SK-N-SH (cell line): ENCODE data around the gene LOXHD1. TPM values are rescaled to one million over a fixed set of nuclear protein-coding genes. Genes with fewer than 3 reads are reported as not detected.

ENCODE experiments used
- CTCF ChIA-PET: fragments of 300-600, 350-600 bp; formaldehyde crosslinking; extraction: SDS; loops from one replicate; lab custom pipeline; 2021; lab: Yijun Ruan, JAX
- POLR2A ChIA-PET: fragments of 350-600 bp; sonication (Branson Sonifier 250); formaldehyde crosslinking; extraction: SDS; loops from one replicate; lab custom pipeline; 2020; ENCODE audit warnings: antibody characterized with exemption, inconsistent platforms; lab: Yijun Ruan, JAX
- DNase-seq: peaks from one replicate; pipeline ENCODE4 v3.0.0; 2012
- H2AFZ ChIP-seq: fragments of 200-600 bp; sonication (generic); 2 replicates; pipeline ENCODE4 v1.8.1; 2016; ENCODE audit warnings: antibody characterized with exemption, mild to moderate bottlenecking, low read depth
- H3F3A ChIP-seq: fragments of 200-600 bp; sonication (generic); replicated peaks from 2 replicates; pipeline ENCODE3; 2016; ENCODE audit warnings: antibody characterized with exemption, mild to moderate bottlenecking; ENCODE audit not compliant: insufficient read depth
- H3K27ac ChIP-seq, 2 experiments: fragments of 200-500 bp in 1 of 2; fragments of 200-600 bp in 1 of 2; sonication (Bioruptor generic) in 1 of 2; sonication (generic), shearing (Covaris generic) in 1 of 2; 2 replicates each; pipeline versions ENCODE4 v1.5.1 to v1.6.1; 2014 to 2016; ENCODE audit warnings: low read depth in 2 of 2, inconsistent platforms in 1 of 2, low read length in 1 of 2, mild to moderate bottlenecking in 1 of 2, mixed read lengths in 1 of 2
- H3K27me3 ChIP-seq: fragments of 200-600 bp; sonication (generic), shearing (Covaris generic); 2 replicates; pipeline ENCODE4 v1.6.1; 2016; ENCODE audit warnings: mixed run types; ENCODE audit not compliant: insufficient read depth
- H3K36me3 ChIP-seq, 2 experiments: fragments of 200-500 bp in 1 of 2; fragments of 200-600 bp in 1 of 2; sonication (Bioruptor generic) in 1 of 2; sonication (generic) in 1 of 2; replicated peaks in 1 of 2; 2 replicates each; pipeline versions ENCODE3 to v1.5.1; 2014 to 2016; ENCODE audit warnings: low read length in 1 of 2, mild to moderate bottlenecking in 1 of 2; ENCODE audit not compliant: insufficient read depth in 2 of 2, control insufficient read depth in 1 of 2
- H3K4me1 ChIP-seq, 2 experiments: fragments of 200-500 bp in 1 of 2; fragments of 200-600 bp in 1 of 2; sonication (Bioruptor generic) in 1 of 2; sonication (generic), shearing (Covaris generic) in 1 of 2; 2 replicates each; pipeline versions ENCODE4 v1.5.1 to v1.6.1; 2014 to 2016; ENCODE audit warnings: low read depth in 1 of 2, low read length in 1 of 2, mixed run types in 1 of 2; ENCODE audit not compliant: insufficient read depth in 2 of 2, control insufficient read depth in 1 of 2
- H3K4me2 ChIP-seq: fragments of 200-600 bp; sonication (generic), shearing (Covaris generic); 2 replicates; pipeline ENCODE4 v1.6.1; 2017; ENCODE audit warnings: mixed run types
- H3K4me3 ChIP-seq, 2 experiments: fragments of 200-500 bp in 1 of 2; fragments of 200-600 bp in 1 of 2; sonication (Bioruptor generic) in 1 of 2; sonication (generic), shearing (Covaris generic) in 1 of 2; 2 replicates each; pipeline versions ENCODE4 v1.5.1 to v1.8.1; 2014 to 2016; ENCODE audit warnings: low read depth in 2 of 2, inconsistent platforms in 1 of 2, low read length in 1 of 2, mild to moderate bottlenecking in 1 of 2, mixed read lengths in 1 of 2, moderate library complexity in 1 of 2
- H3K79me2 ChIP-seq: fragments of 200-600 bp; sonication (generic); 2 replicates; pipeline ENCODE4 v1.8.1; 2017; ENCODE audit warnings: mild to moderate bottlenecking; ENCODE audit not compliant: insufficient read depth
- H3K9ac ChIP-seq: fragments of 200-600 bp; sonication (generic); 2 replicates; pipeline ENCODE4 v1.6.1; 2017; ENCODE audit warnings: mixed run types
- H3K9me2 ChIP-seq: fragments of 200-600 bp; sonication (generic); 2 replicates; pipeline ENCODE4 v1.6.1; 2017; ENCODE audit warnings: mixed run types
- H3K9me3 ChIP-seq: fragments of 200-600 bp; sonication (generic); 2 replicates; pipeline ENCODE4 v1.6.1; 2017; ENCODE audit warnings: mixed run types, mild to moderate bottlenecking, moderate library complexity
- H4K20me1 ChIP-seq: fragments of 200-600 bp; sonication (generic); 2 replicates; pipeline ENCODE4 v1.6.1; 2017; ENCODE audit warnings: mild to moderate bottlenecking, mixed run types; ENCODE audit not compliant: insufficient read depth
- CHD2 ChIP-seq: fragments of 150-350 bp; IDR thresholded peaks from 2 replicates; pipeline ENCODE4 v1.6.1; 2018; ENCODE audit warnings: low read length; ENCODE audit not compliant: partially characterized antibody
- EP300 ChIP-seq, 2 experiments: IDR thresholded peaks; 2 replicates each; pipeline versions ENCODE4 v1.4.0 to v1.6.1; 2012; ENCODE audit warnings: borderline replicate concordance in 1 of 2, low read depth in 1 of 2, low read length in 1 of 2
- EZH2phosphoT487 ChIP-seq: fragments of 200-600 bp; sonication (generic); IDR thresholded peaks from 2 replicates; pipeline ENCODE4 v1.6.1; 2017; ENCODE audit warnings: low read depth, mixed run types, mild to moderate bottlenecking, antibody characterized with exemption, moderate library complexity, borderline replicate concordance
- GABPA ChIP-seq: IDR thresholded peaks from 2 replicates; pipeline ENCODE4 v1.4.0; 2012; ENCODE audit warnings: low read depth, mild to moderate bottlenecking
- GATA2 ChIP-seq: sonication (generic); formaldehyde crosslinking; IDR thresholded peaks from 2 replicates; pipeline ENCODE4 v1.5.0; 2020; ENCODE audit warnings: mild to moderate bottlenecking, missing genetic modification reagents
- MEF2A ChIP-seq: IDR thresholded peaks from 2 replicates; pipeline ENCODE4 v1.4.0; 2012; ENCODE audit warnings: low read depth, borderline replicate concordance
- MXI1 ChIP-seq: IDR thresholded peaks from 2 replicates; pipeline ENCODE4 v1.6.1; 2012; ENCODE audit warnings: mild to moderate bottlenecking, low read depth, low read length, improper control_type of control experiment
- NFIC ChIP-seq: IDR thresholded peaks from 2 replicates; pipeline ENCODE4 v1.4.0; 2012; ENCODE audit warnings: borderline replicate concordance
- RCOR1 ChIP-seq: fragments of 150-350 bp; IDR thresholded peaks from 2 replicates; pipeline ENCODE4 v1.6.1; 2017; ENCODE audit warnings: antibody characterized with exemption, low read length
- SIN3A ChIP-seq: IDR thresholded peaks from 2 replicates; pipeline ENCODE4 v1.6.1; 2012; ENCODE audit warnings: low read depth, mild to moderate bottlenecking, low read length, moderate library complexity, borderline replicate concordance
- SMC3 ChIP-seq: IDR thresholded peaks from 2 replicates; pipeline ENCODE4 v1.6.1; 2012; ENCODE audit warnings: low read depth, low read length, improper control_type of control experiment
- TAF1 ChIP-seq: IDR thresholded peaks from 2 replicates; pipeline ENCODE4 v1.6.1; 2012; ENCODE audit warnings: low read depth, mild to moderate bottlenecking, low read length, moderate library complexity, borderline replicate concordance
- TCF12 ChIP-seq: IDR thresholded peaks from 2 replicates; pipeline ENCODE4 v1.4.0; 2012
- WGBS: methylation state at CpG from one replicate; pipeline ENCODE4 v1.1.6; 2017; ENCODE audit warnings: low lambda C conversion rate; 5-methylcytosine and 5-hydroxymethylcytosine counted together
- polyA plus RNA-seq, 3 experiments: library from polyadenylated mRNA; depleted of rRNA; stranded (reverse); fragments of >200 nt; gene quantifications; 2 replicates each; pipeline ENCODE4 v1.2.3, GENCODE V29; 2012
- TF ChIP-seq, protein P1 (sequence below): fragments of 150-350 bp; IDR thresholded peaks from 2 replicates; pipeline ENCODE4 v1.6.1; 2016; ENCODE audit warnings: mild to moderate bottlenecking, low read depth, low read length
- TF ChIP-seq, protein P2 (sequence below): IDR thresholded peaks from 2 replicates; pipeline ENCODE4 v1.4.0; 2012; ENCODE audit warnings: low read depth
- TF ChIP-seq, protein P3 (sequence below): IDR thresholded peaks from 2 replicates; pipeline ENCODE4 v1.4.0; 2012; ENCODE audit warnings: low read depth, borderline replicate concordance

Gene LOXHD1
- polyA plus RNA-seq, 1 of the 3 experiments (the other 2 are of a cell fraction), result not detected

GRCh38 chr18:46693996-46694395, 37.0 kb upstream of the LOXHD1 start:
- Histone ChIP-seq H3K9me2 (no peaks in the 10 kb centered on the region), H2AFZ (no peak overlapping the region), H3K27me3 (no peaks in the 10 kb centered on the region), H3K79me2 (no peaks in the 10 kb centered on the region), H3K9me3 (no peaks in the 10 kb centered on the region), H4K20me1 (no peaks in the 10 kb centered on the region), H3K4me1 (no peaks in the 10 kb centered on the region), H3F3A (no peaks in the 10 kb centered on the region), H3K9ac (no peak overlapping the region), H3K27ac (no peak overlapping the region), H3K36me3 (no peaks in the 10 kb centered on the region), H3K4me2 (no peak overlapping the region), H3K4me3 (no peak overlapping the region)
- 76% methylated on average over 2 of the region's 2 CpGs for WGBS
- POLR2A ChIA-PET, result no interaction called here
- no peak for DNase-seq
- TF ChIP-seq MXI1 (no peak), GATA2 (no peak), TAF1 (no peak), CHD2 (no peak), MEF2A (no peak)
- CTCF ChIA-PET, result interaction anchor here (1.1 kb wide), 1 partner anchor 16 kb away, joined by 3 read pairs; no protein-coding TSS in a partner anchor

- no peaks in the 10 kb centered on the region for H3K9me2 ChIP-seq
- no peak overlapping the region for H3K9ac ChIP-seq
- H2AFZ ChIP-seq, result no peak overlapping the region
- no peaks in the 10 kb centered on the region for H3K27me3 ChIP-seq
- no peak overlapping the region for H3K4me2 ChIP-seq
- CTCF ChIA-PET, result interaction anchor here (1.2 to 1.6 kb wide), 2 partner anchors 31 to 407 kb away, joined by 4 to 8 read pairs; no protein-coding TSS in a partner anchor
- no peak for DNase-seq
- H3K9me3 ChIP-seq, result no peaks in the 10 kb centered on the region
- no peak for TF ChIP-seq TCF12
- no peak for TF ChIP-seq RCOR1
- TF ChIP-seq MXI1, result no peak
- TF ChIP-seq, protein P1, sequence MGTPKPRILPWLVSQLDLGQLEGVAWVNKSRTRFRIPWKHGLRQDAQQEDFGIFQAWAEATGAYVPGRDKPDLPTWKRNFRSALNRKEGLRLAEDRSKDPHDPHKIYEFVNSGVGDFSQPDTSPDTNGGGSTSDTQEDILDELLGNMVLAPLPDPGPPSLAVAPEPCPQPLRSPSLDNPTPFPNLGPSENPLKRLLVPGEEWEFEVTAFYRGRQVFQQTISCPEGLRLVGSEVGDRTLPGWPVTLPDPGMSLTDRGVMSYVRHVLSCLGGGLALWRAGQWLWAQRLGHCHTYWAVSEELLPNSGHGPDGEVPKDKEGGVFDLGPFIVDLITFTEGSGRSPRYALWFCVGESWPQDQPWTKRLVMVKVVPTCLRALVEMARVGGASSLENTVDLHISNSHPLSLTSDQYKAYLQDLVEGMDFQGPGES, result no peak
- TF ChIP-seq, all 33 proteins: peak for 0
- no peaks in the 10 kb centered on the region for H3K36me3 ChIP-seq
- H3K4me1 ChIP-seq, result no peaks in the 10 kb centered on the region; a peak in 1 of 4 replicates
- no peaks in the 10 kb centered on the region for H4K20me1 ChIP-seq
- H3K27ac ChIP-seq, result no peak overlapping the region
- POLR2A ChIA-PET, result no interaction called here
- 52% methylated on average over 12 of the region's 12 CpGs for WGBS
- H3K4me3 ChIP-seq, result no peak overlapping the region
- no peaks in the 10 kb centered on the region for H3F3A ChIP-seq
- no peaks in the 10 kb centered on the region for H3K79me2 ChIP-seq
Measured at GRCh38 chr18:46688853-46689525, 32.0 kb upstream of the LOXHD1 start.

GRCh38 chr18:46686186-46686585, 29.2 kb upstream of the LOXHD1 start:
- Histone ChIP-seq H3K27me3 (no peaks in the 10 kb centered on the region), H3K4me1 (no peaks in the 10 kb centered on the region; a peak in 1 of 4 replicates), H3F3A (no peaks in the 10 kb centered on the region), H4K20me1 (no peaks in the 10 kb centered on the region), H3K4me2 (no peak overlapping the region), H3K27ac (no peak overlapping the region), H3K79me2 (no peaks in the 10 kb centered on the region), H3K4me3 (no peak overlapping the region), H2AFZ (no peak overlapping the region), H3K9ac (no peak overlapping the region), H3K36me3 (no peaks in the 10 kb centered on the region), H3K9me2 (no peaks in the 10 kb centered on the region), H3K9me3 (no peaks in the 10 kb centered on the region)
- WGBS, result 74% methylated on average over 5 of the region's 9 CpGs
- DNase-seq, result no peak
- CTCF ChIA-PET, result no interaction called here
- POLR2A ChIA-PET, result no interaction called here
- TF ChIP-seq, protein P2, sequence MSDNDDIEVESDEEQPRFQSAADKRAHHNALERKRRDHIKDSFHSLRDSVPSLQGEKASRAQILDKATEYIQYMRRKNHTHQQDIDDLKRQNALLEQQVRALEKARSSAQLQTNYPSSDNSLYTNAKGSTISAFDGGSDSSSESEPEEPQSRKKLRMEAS, result no peak
- no peak for TF ChIP-seq EZH2phosphoT487
- TF ChIP-seq RCOR1, result no peak
- no peak for TF ChIP-seq TCF12
- TF ChIP-seq GATA2, result no peak
- TF ChIP-seq SMC3, result no peak
- TF ChIP-seq SIN3A, result no peak
- TF ChIP-seq GABPA, result no peak
- no peak for TF ChIP-seq EP300 (IDR thresholded peaks at IDR 0.05; ENCODE audit: borderline replicate concordance in 1 of 2, low read depth in 1 of 2, low read length in 1 of 2)
- no peak for TF ChIP-seq NFIC
- TF ChIP-seq, protein P3, sequence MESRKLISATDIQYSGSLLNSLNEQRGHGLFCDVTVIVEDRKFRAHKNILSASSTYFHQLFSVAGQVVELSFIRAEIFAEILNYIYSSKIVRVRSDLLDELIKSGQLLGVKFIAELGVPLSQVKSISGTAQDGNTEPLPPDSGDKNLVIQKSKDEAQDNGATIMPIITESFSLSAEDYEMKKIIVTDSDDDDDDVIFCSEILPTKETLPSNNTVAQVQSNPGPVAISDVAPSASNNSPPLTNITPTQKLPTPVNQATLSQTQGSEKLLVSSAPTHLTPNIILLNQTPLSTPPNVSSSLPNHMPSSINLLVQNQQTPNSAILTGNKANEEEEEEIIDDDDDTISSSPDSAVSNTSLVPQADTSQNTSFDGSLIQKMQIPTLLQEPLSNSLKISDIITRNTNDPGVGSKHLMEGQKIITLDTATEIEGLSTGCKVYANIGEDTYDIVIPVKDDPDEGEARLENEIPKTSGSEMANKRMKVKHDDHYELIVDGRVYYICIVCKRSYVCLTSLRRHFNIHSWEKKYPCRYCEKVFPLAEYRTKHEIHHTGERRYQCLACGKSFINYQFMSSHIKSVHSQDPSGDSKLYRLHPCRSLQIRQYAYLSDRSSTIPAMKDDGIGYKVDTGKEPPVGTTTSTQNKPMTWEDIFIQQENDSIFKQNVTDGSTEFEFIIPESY, result no peak
